ENCODE results near the gene PARP2. TPM values are rescaled to one million over a fixed set of nuclear protein-coding genes. Genes with fewer than 3 reads are reported as not detected.

The PARP2 gene
- total RNA-seq, 2 donors from 2014 or later, result 35.2 to 65.3 TPM

- peak; percentile 87 for ATAC-seq (replicated peaks)
- H3K4me1 Mint-ChIP-seq, result peaks cover 30% of the 10 kb centered on the region
- peaks cover 97% of the 10 kb centered on the region for H3K36me3 Mint-ChIP-seq (ENCODE audit: low read depth)
- peak overlapping the region; percentile 86 for H3K4me3 Mint-ChIP-seq
- no peaks in the 10 kb centered on the region for H3K27me3 Mint-ChIP-seq
- H3K9me3 Mint-ChIP-seq, result no peaks in the 10 kb centered on the region
- H3K27ac Mint-ChIP-seq, result peak overlapping the region; percentile 100
These were observed 57.1 kb downstream of the PARP2 start for GRCh38 chr14:20400589-20400964.

- H3K36me3 Mint-ChIP-seq (ENCODE audit: low read depth), result peaks cover 97% of the 10 kb centered on the region
These were observed 57.6 kb downstream of the PARP2 start for GRCh38 chr14:20400965-20401593.

GRCh38 chr14:20403521-20403920 is 60.1 kb downstream of the PARP2 start:
- no peak for ATAC-seq (replicated peaks)
- Mint-ChIP-seq H3K36me3 (ENCODE audit: low read depth) (peaks cover 100% of the 10 kb centered on the region), H3K27ac (peak overlapping the region; percentile 100), H3K27me3 (no peaks in the 10 kb centered on the region), H3K9me3 (no peaks in the 10 kb centered on the region), H3K4me3 (no peak overlapping the region), H3K4me1 (peaks cover 39% of the 10 kb centered on the region)

More at GRCh38 chr14:20400965-20401593, 57.6 kb downstream of the PARP2 start:
- H3K9me3 Mint-ChIP-seq, result no peaks in the 10 kb centered on the region
- peaks cover 31% of the 10 kb centered on the region for H3K4me1 Mint-ChIP-seq
- peak overlapping the region; percentile 100 for H3K27ac Mint-ChIP-seq
- no peaks in the 10 kb centered on the region for H3K27me3 Mint-ChIP-seq
- ATAC-seq (replicated peaks), result peak; percentile 92
- peak overlapping the region; percentile 86 for H3K4me3 Mint-ChIP-seq

Other genes starting within 250 kb of the PARP2 start
- not detected for gene OR4K17, start 232.9 kb upstream of the PARP2 start, total RNA-seq
- not detected for gene OR4N5, start 204.8 kb upstream of the PARP2 start, total RNA-seq
- not detected for gene OR11G2, start 152.7 kb upstream of the PARP2 start, total RNA-seq
- not detected for gene OR11H6, start 119.9 kb upstream of the PARP2 start, total RNA-seq
- not detected for gene OR11H7, start 114.7 kb upstream of the PARP2 start, total RNA-seq
- gene OR11H4, start 104.3 kb upstream of the PARP2 start, total RNA-seq, result not detected
- 10 to 100 TPM in 1 of 2 donors, 1 to 10 TPM in 1; 6.9 to 18.0 TPM for gene TTC5, start 37.7 kb upstream of the PARP2 start, total RNA-seq
- gene CCNB1IP1, start 10.4 kb upstream of the PARP2 start, total RNA-seq, result 10 to 100 TPM; 53.5 to 93.4 TPM
- 10 to 100 TPM; 36.6 to 86.1 TPM for gene TEP1, start 69.9 kb downstream of the PARP2 start, total RNA-seq
- gene KLHL33, start 92.5 kb downstream of the PARP2 start, total RNA-seq, result under 1 TPM; 0.04 to 0.11 TPM
- gene OSGEP, start 111.2 kb downstream of the PARP2 start, total RNA-seq, result 10 to 100 TPM; 40.5 to 42.3 TPM
- gene APEX1, start 111.6 kb downstream of the PARP2 start, total RNA-seq, result 100 to 1,000 TPM; 151 to 224 TPM
- 10 to 100 TPM; 23.1 to 27.4 TPM for gene PIP4P1, start 117.8 kb downstream of the PARP2 start, total RNA-seq
- gene PNP, start 125.8 kb downstream of the PARP2 start, total RNA-seq, result 100 to 1,000 TPM; 135 to 231 TPM
- gene RNASE10, start 161.9 kb downstream of the PARP2 start, total RNA-seq, result under 1 TPM in 1 of 2 donors, not detected in 1; 0.45 TPM
- gene RNASE9, start 217.4 kb downstream of the PARP2 start, total RNA-seq, result not detected
- gene RNASE11, start 244.4 kb downstream of the PARP2 start, total RNA-seq, result not detected
- not detected for gene RNASE12, start 247.7 kb downstream of the PARP2 start, total RNA-seq

All from activated T-helper 17 cell treated with anti-CD3 and anti-CD28 coated beads, Interleukin-2, amount 50 U/mL, for 72 hours (primary cell).